Bronchial epithelial cell (primary cell): ENCODE data around the gene ARHGAP9. TPM values are rescaled to one million over a fixed set of nuclear protein-coding genes. Genes with fewer than 3 reads are reported as not detected.
"Not testable (repeated sequence)": the region's sequence is repeated elsewhere in the genome, so short reads cannot be mapped to it uniquely, and the experiment has no call there.

ENCODE experiments used
- DNase-seq: peaks from one replicate; pipeline ENCODE4 v3.0.0-alpha.2; 2010; ENCODE audit warnings: low read depth
- FAIRE-seq: peaks from 2 replicates; lab custom pipeline; 2011; peaks lifted over from hg19 to GRCh38; lab: Jason Lieb, UNC
- H3K27me3 ChIP-seq: 2 replicates; pipeline ENCODE4 v1.5.1; 2011; ENCODE audit warnings: low read length; ENCODE audit not compliant: control insufficient read depth, insufficient read depth
- H3K36me3 ChIP-seq: 2 replicates; pipeline ENCODE4 v1.5.1; 2011; ENCODE audit warnings: low read length; ENCODE audit not compliant: control insufficient read depth, insufficient read depth
- H3K4me3 ChIP-seq: 2 replicates; pipeline ENCODE4 v1.5.1; 2011; ENCODE audit warnings: mild to moderate bottlenecking, low read depth, low read length, control low read depth
- total RNA-seq: library from RNA; depleted of rRNA; stranded (reverse); fragments of >200 nt; gene quantifications from 2 replicates; pipeline ENCODE4 v1.2.1, GENCODE V29; 2014
- TF ChIP-seq, protein P1 (sequence below): IDR thresholded peaks from 2 replicates; pipeline ENCODE4 v1.5.1; 2011; ENCODE audit warnings: mild to moderate bottlenecking, moderate library complexity, low read length, control low read depth, inconsistent platforms; ENCODE audit not compliant: insufficient read depth, severe bottlenecking

ARHGAP9 gene
- total RNA-seq, 1 donor from 2014 or later: not detected

DNA sequence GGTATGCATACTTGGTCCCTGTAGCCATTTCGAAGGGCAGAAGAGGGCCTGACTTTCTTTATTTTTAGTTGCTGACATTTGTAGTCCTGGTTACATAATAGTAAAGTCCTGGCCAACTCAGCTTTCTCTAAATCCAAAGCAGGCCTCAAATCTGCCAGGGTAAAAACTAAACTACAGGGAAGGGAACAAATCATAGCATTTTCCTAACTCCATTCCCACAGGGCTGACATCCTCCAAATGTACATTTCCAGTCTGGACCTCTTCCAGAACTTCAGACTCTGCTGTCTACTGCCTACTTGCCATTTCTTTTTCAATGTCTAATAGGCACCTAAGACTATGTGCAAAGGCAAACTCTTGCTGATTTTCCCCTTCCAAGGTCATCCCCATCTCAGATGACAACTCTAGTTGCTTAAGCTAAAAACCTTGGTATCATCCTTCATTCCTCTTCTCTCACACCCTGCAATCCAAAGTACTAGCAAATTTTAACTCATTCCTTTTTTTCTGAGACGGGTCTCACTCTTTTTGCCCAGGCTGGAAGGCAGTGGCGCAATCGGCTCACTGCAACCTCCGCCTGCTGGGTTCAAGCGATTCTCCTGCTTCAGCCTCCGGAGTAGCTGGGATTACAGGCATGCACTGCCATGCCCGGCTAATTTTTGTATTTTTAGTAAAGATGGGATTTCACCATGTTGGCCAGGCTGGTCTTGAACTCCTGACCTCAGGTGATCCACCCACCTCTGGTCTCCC, 38.7 kb upstream of the ARHGAP9 start:
- H3K27me3 ChIP-seq: no peaks in the 10 kb centered on the region
- DNase-seq (no peak), FAIRE-seq (no peak)
- TF ChIP-seq, protein P1, sequence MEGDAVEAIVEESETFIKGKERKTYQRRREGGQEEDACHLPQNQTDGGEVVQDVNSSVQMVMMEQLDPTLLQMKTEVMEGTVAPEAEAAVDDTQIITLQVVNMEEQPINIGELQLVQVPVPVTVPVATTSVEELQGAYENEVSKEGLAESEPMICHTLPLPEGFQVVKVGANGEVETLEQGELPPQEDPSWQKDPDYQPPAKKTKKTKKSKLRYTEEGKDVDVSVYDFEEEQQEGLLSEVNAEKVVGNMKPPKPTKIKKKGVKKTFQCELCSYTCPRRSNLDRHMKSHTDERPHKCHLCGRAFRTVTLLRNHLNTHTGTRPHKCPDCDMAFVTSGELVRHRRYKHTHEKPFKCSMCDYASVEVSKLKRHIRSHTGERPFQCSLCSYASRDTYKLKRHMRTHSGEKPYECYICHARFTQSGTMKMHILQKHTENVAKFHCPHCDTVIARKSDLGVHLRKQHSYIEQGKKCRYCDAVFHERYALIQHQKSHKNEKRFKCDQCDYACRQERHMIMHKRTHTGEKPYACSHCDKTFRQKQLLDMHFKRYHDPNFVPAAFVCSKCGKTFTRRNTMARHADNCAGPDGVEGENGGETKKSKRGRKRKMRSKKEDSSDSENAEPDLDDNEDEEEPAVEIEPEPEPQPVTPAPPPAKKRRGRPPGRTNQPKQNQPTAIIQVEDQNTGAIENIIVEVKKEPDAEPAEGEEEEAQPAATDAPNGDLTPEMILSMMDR: no peak
- peak overlapping the region; percentile 99 for H3K4me3 ChIP-seq
- peaks cover 34% of the 10 kb centered on the region for H3K36me3 ChIP-seq

DNA sequence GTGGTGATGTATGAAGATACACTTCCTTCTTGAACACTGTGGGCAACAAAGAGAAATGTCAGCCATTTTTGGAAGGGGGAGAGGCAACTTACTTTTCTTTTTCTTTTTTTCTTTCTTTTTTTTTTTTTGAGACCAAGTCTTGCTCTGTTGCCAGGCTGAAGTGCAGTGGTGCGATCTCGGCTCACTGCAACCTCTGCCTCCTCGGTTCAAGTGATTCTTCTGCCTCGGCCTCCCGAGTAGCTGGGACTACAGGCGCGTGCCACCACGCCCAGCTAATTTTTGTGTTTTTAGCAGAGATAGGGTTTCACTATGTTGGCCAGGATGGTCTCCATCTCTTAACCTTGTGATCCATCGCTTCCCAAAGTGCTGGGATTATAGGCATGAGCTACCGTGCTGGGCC, 38.1 kb upstream of the ARHGAP9 start:
- H3K4me3 ChIP-seq, DNase-seq, FAIRE-seq, H3K27me3 ChIP-seq: not testable (repeated sequence)
- peaks cover 37% of the 10 kb centered on the region for H3K36me3 ChIP-seq

DNA sequence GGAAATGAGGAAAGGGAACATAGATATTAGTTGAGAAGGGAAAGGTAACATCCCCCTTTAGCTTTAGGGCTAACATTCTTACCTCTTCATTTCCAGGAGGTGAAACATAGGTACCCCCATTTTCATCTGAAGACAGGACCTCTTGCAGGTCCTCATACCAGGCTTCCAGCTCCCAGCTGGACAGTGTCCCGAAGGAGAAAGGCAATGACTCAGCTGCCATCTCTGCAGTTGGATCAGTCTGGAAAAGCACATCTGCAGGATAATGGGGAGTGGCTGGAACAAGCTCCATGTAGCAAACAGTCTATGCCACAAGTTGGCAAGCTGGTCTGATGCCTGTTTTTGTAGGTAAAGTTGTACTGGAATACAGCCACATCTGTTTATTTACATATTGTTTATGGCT, 37.5 kb upstream of the ARHGAP9 start:
- no peak for FAIRE-seq
- no peaks in the 10 kb centered on the region for H3K27me3 ChIP-seq
- H3K36me3 ChIP-seq: peaks cover 39% of the 10 kb centered on the region
- H3K4me3 ChIP-seq: no peak overlapping the region
- TF ChIP-seq, protein P1: no peak
- DNase-seq: peak; percentile 17

DNA sequence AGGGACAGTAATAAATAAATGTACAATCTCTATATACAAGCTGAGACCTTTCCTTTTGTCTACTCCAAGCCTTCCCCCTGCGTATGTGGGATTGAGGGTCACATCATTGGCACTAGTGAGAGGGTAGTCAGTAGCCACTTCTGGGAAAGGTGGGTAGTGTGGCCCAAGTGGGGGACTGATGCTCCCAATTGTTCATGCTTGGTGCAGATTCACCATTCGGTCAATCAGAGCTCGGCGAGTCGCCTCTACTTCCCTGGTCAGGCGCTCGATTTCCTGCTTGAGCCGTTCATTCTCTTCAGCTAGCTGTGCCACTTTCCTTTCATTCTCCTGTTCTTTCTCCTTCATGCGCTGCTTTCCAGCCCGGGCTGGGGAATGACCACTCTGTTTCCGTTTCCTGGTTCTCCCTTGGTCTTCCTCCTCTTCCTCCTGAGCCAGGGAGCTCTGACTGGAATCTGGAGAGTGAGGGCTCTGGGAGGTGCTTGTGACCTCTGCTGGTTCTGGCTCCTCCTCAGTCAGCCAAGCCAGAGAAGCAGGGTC, 37.0 kb upstream of the ARHGAP9 start:
- H3K27me3 ChIP-seq: no peaks in the 10 kb centered on the region
- H3K36me3 ChIP-seq: peaks cover 43% of the 10 kb centered on the region
- no peak overlapping the region for H3K4me3 ChIP-seq
- FAIRE-seq (no peak), DNase-seq (no peak)
- TF ChIP-seq, protein P1: no peak

DNA sequence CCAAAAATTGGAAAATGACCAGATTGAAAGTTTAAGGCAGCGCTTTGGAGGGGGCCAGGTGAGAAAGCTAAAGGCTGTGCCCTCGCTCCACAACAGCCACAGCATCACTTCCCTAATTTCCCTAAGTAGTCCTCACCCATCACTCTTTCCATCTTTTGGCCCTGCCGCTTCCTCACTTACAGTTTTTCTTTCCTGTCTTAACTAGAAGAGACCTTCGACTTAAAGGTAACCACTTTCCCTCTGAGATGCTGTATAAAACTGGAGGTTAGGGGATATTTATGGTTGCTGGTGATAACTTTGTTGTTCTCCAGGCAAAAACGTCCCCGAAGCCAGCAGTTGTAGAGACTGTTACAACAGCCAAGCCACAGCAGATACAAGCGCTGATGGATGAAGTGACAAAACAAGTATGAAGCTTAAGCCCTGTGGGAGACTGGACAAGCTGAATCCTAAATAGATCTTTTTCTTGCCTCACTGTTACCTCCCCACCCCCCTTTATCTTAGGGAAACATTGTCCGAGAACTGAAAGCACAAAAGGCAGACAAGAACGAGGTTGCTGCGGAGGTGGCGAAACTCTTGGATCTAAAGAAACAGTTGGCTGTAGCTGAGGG, 36.4 kb upstream of the ARHGAP9 start:
- no peak for FAIRE-seq
- no peak for DNase-seq
- TF ChIP-seq, protein P1: no peak
- peaks cover 48% of the 10 kb centered on the region for H3K36me3 ChIP-seq
- no peaks in the 10 kb centered on the region for H3K27me3 ChIP-seq
- no peak overlapping the region for H3K4me3 ChIP-seq

- Histone ChIP-seq H3K27me3 (no peaks in the 10 kb centered on the region), H3K4me3 (no peak overlapping the region), H3K36me3 (peaks cover 51% of the 10 kb centered on the region)
- FAIRE-seq (no peak), DNase-seq (no peak)
- TF ChIP-seq, protein P1: no peak
Measured at GRCh38 chr12:57515408-57515933, 35.8 kb upstream of the ARHGAP9 start.
